GM18498 (cell line): ENCODE measurements around the gene DHRS9.

Source experiments
- ATAC-seq: cut with Tn5 transposase; IDR thresholded peaks from one replicate; pipeline ENCODE4 v1.9.1; 2021; ENCODE audit warnings: mild to moderate bottlenecking, moderate library complexity; ENCODE audit not compliant: unreplicated experiment

DHRS9 gene

GRCh38 chr2:169093535-169093934 lies 24.2 kb downstream of the DHRS9 start:
- no peak for ATAC-seq

- ATAC-seq, result no peak
Observed at GRCh38 chr2:169094676-169095075, 25.3 kb downstream of the DHRS9 start.

GRCh38 chr2:169095621-169096105 lies 26.3 kb downstream of the DHRS9 start:
- ATAC-seq, result no peak

GRCh38 chr2:169104848-169105247 lies 35.5 kb downstream of the DHRS9 start:
- ATAC-seq, result no peak

- no peak for ATAC-seq
Observed at GRCh38 chr2:169105476-169105875, 36.1 kb downstream of the DHRS9 start.

- ATAC-seq, result no peak
Observed at GRCh38 chr2:169106134-169106533, 36.8 kb downstream of the DHRS9 start.

GRCh38 chr2:169106563-169107545 lies 37.5 kb downstream of the DHRS9 start:
- ATAC-seq, result no peak

- peak; percentile 87 for ATAC-seq
Observed at GRCh38 chr2:169107645-169108044, 38.3 kb downstream of the DHRS9 start.

GRCh38 chr2:169108099-169108884 lies 38.9 kb downstream of the DHRS9 start:
- ATAC-seq, result no peak

GRCh38 chr2:169109502-169110409 lies 40.4 kb downstream of the DHRS9 start:
- ATAC-seq, result peak; percentile 47

GRCh38 chr2:169110419-169110818 lies 41.1 kb downstream of the DHRS9 start:
- ATAC-seq, result no peak

- ATAC-seq, result no peak
Observed at GRCh38 chr2:169110916-169111315, 41.6 kb downstream of the DHRS9 start.

GRCh38 chr2:169112841-169113240 lies 43.5 kb downstream of the DHRS9 start:
- no peak for ATAC-seq

GRCh38 chr2:169114056-169114455 lies 44.7 kb downstream of the DHRS9 start:
- no peak for ATAC-seq

- ATAC-seq, result no peak
Observed at GRCh38 chr2:169116327-169116726, 47.0 kb downstream of the DHRS9 start.

GRCh38 chr2:169116993-169117392 lies 47.6 kb downstream of the DHRS9 start:
- ATAC-seq, result no peak

- no peak for ATAC-seq
Observed at GRCh38 chr2:169118060-169118459, 48.7 kb downstream of the DHRS9 start.

- ATAC-seq, result no peak
Observed at GRCh38 chr2:169119123-169119760, 49.9 kb downstream of the DHRS9 start.

- no peak for ATAC-seq
Observed at GRCh38 chr2:169119851-169120250, 50.5 kb downstream of the DHRS9 start.

- no peak for ATAC-seq
Observed at GRCh38 chr2:169129703-169130243, 60.4 kb downstream of the DHRS9 start.
